GM23338 (cell line): Measurements from ENCODE around the gene CDK16. TPM values are rescaled to one million over a fixed set of nuclear protein-coding genes. Genes with fewer than 3 reads are reported as not detected.

Experiments used
- ATAC-seq: fragments of 200-7000 bp; cut with Tn5 transposase; 3 replicates; pipeline ENCODE4 v1.9.1; 2020
- DNase-seq: peaks from one replicate; pipeline ENCODE4 v3.0.0-alpha.2; 2015; ENCODE audit warnings: low spot score
- H2AFZ ChIP-seq: fragments of 200-600 bp; sonication (generic); 2 replicates; pipeline ENCODE4 v1.8.0; 2016; ENCODE audit warnings: antibody characterized with exemption, mild to moderate bottlenecking, moderate library complexity
- H3F3A ChIP-seq: fragments of 200-600 bp; sonication (generic); replicated peaks from 2 replicates; pipeline ENCODE4 v1.8.0; 2017; ENCODE audit warnings: antibody characterized with exemption, mixed run types, low read depth
- H3K27ac ChIP-seq: fragments of 200-600 bp; sonication (generic); 2 replicates; pipeline ENCODE4 v1.6.1; 2016; ENCODE audit warnings: low read depth
- H3K27me3 ChIP-seq: fragments of 200-600 bp; sonication (generic); 2 replicates; pipeline ENCODE4 v1.8.0; 2016; ENCODE audit warnings: mild to moderate bottlenecking, mixed run types, moderate library complexity; ENCODE audit not compliant: insufficient read depth
- H3K36me3 ChIP-seq: fragments of 200-600 bp; sonication (generic); 2 replicates; pipeline ENCODE4 v1.8.0; 2016; ENCODE audit warnings: mild to moderate bottlenecking; ENCODE audit not compliant: insufficient read depth
- H3K4me1 ChIP-seq: fragments of 200-600 bp; sonication (generic); 2 replicates; pipeline ENCODE4 v1.8.0; 2016; ENCODE audit warnings: mild to moderate bottlenecking, moderate library complexity; ENCODE audit not compliant: insufficient read depth
- H3K4me2 ChIP-seq: fragments of 200-600 bp; sonication (generic); 2 replicates; pipeline ENCODE4 v1.7.1; 2017; ENCODE audit warnings: mixed run types
- H3K4me3 ChIP-seq: fragments of 200-600 bp; sonication (generic); 2 replicates; pipeline ENCODE4 v1.6.1; 2016; ENCODE audit warnings: mixed run types
- H3K79me2 ChIP-seq: fragments of 200-600 bp; sonication (generic); replicated peaks from 2 replicates; pipeline ENCODE4 v1.8.0; 2017; ENCODE audit warnings: mild to moderate bottlenecking; ENCODE audit not compliant: insufficient read depth
- H3K9me2 ChIP-seq: fragments of 200-600 bp; sonication (generic); 2 replicates; pipeline ENCODE4 v1.8.0; 2017; ENCODE audit not compliant: insufficient read depth
- H4K20me1 ChIP-seq: fragments of 200-600 bp; sonication (generic); replicated peaks from 2 replicates; pipeline ENCODE4 v1.8.0; 2017; ENCODE audit warnings: mild to moderate bottlenecking; ENCODE audit not compliant: insufficient read depth
- H3K27ac Mint-ChIP-seq: 2 replicates; pipeline ENCODE4 v1.8.0; 2020; ENCODE audit warnings: inconsistent platforms, mild to moderate bottlenecking, moderate library complexity, mixed read lengths
- H3K27me3 Mint-ChIP-seq: 3 replicates; pipeline ENCODE4 v1.8.0; 2022; ENCODE audit warnings: low read depth, mild to moderate bottlenecking, moderate library complexity, mixed read lengths, inconsistent platforms; ENCODE audit not compliant: insufficient read depth, poor library complexity
- H3K36me3 Mint-ChIP-seq: 3 replicates; pipeline ENCODE4 v1.8.0; 2021; ENCODE audit warnings: low read depth, mild to moderate bottlenecking, inconsistent platforms, moderate library complexity, mixed read lengths
- H3K4me1 Mint-ChIP-seq: 3 replicates; pipeline ENCODE4 v1.8.0; 2020; ENCODE audit warnings: mild to moderate bottlenecking, inconsistent platforms, mixed read lengths
- H3K4me3 Mint-ChIP-seq: 3 replicates; pipeline ENCODE4 v1.8.0; 2021; ENCODE audit warnings: moderate library complexity, mild to moderate bottlenecking, inconsistent platforms, mixed read lengths
- H3K9me3 Mint-ChIP-seq: 3 replicates; pipeline ENCODE4 v1.8.0; 2020; ENCODE audit warnings: moderate library complexity, mild to moderate bottlenecking, inconsistent platforms, mixed read lengths
- CREB1 ChIP-seq: fragments of 250-450 bp; sonication (Bioruptor Pico); IDR thresholded peaks from 2 replicates; pipeline ENCODE4 v1.5.0; 2020; ENCODE audit warnings: low read depth, mild to moderate bottlenecking, moderate library complexity
- CTCF ChIP-seq, 2 experiments: fragments of 200-600 bp in 1 of 2; sonication (generic) in 1 of 2; conservative IDR thresholded peaks; 2 replicates each; pipeline versions ENCODE4 v1.5.1 to v1.6.1; 2016 to 2017; ENCODE audit warnings: antibody characterized with exemption in 2 of 2, low read depth in 2 of 2, mild to moderate bottlenecking in 2 of 2, moderate library complexity in 1 of 2
- ETS1 ChIP-seq: IDR thresholded peaks from 2 replicates; pipeline ENCODE4 v1.6.1; 2016; ENCODE audit warnings: antibody characterized with exemption
- EZH2 ChIP-seq: fragments of 200-600 bp; sonication (generic); IDR thresholded peaks from one replicate; pipeline ENCODE4 v1.8.0; 2017; ENCODE audit warnings: antibody characterized with exemption, mild to moderate bottlenecking, low read depth; ENCODE audit not compliant: unreplicated experiment
- EZH2phosphoT487 ChIP-seq: fragments of 200-600 bp; sonication (generic); IDR thresholded peaks from one replicate; pipeline ENCODE4 v1.8.1; 2018; ENCODE audit warnings: antibody characterized with exemption; ENCODE audit not compliant: unreplicated experiment
- JUNB ChIP-seq: IDR thresholded peaks from one replicate; pipeline ENCODE4 v1.6.1; 2016; ENCODE audit warnings: antibody characterized with exemption; ENCODE audit not compliant: unreplicated experiment
- POLR2AphosphoS5 ChIP-seq: IDR thresholded peaks from 2 replicates; pipeline ENCODE4 v1.6.1; 2016; ENCODE audit warnings: antibody characterized with exemption, low read depth
- REST ChIP-seq: IDR thresholded peaks from one replicate; pipeline ENCODE4 v1.6.1; 2018; ENCODE audit warnings: antibody characterized with exemption; ENCODE audit not compliant: unreplicated experiment
- STAT1 ChIP-seq: IDR thresholded peaks from one replicate; pipeline ENCODE4 v1.6.1; 2016; ENCODE audit warnings: antibody characterized with exemption; ENCODE audit not compliant: unreplicated experiment
- ZNF114 ChIP-seq: fragments of 250-450 bp; sonication (Bioruptor Pico); IDR thresholded peaks from 2 replicates; pipeline ENCODE4 v1.5.0; 2020; ENCODE audit warnings: mild to moderate bottlenecking, moderate library complexity
- ZNF331 ChIP-seq: fragments of 250-450 bp; sonication (Bioruptor Pico); IDR thresholded peaks from 2 replicates; pipeline ENCODE4 v1.5.0; 2020; ENCODE audit warnings: low read depth, mild to moderate bottlenecking, moderate library complexity
- polyA plus RNA-seq: library from polyadenylated mRNA; unstranded; fragments of >200 nt; fragmentation: Nextera tagmentation; extraction: Ambion mirVana; gene quantifications from 2 replicates; pipeline ENCODE4 v1.2.1, GENCODE V29; 2016
- total RNA-seq: library from RNA; depleted of rRNA; stranded (reverse); fragments of >200 nt; shearing (Covaris generic); gene quantifications from 2 replicates; pipeline ENCODE4 v1.2.3, GENCODE V29; 2014

CDK16 gene
- total and polyA plus RNA-seq, 2 experiments from 2014 or later, result 58.9 to 158 TPM

- Histone ChIP-seq H3F3A (no peaks in the 10 kb centered on the region), H3K79me2 (no peaks in the 10 kb centered on the region), H3K27ac (no peak overlapping the region), H3K4me1 (no peaks in the 10 kb centered on the region), H3K9me2 (no peaks in the 10 kb centered on the region), H3K27me3 (no peaks in the 10 kb centered on the region), H2AFZ (no peak overlapping the region), H3K4me2 (no peak overlapping the region), H3K4me3 (no peak overlapping the region), H4K20me1 (no peaks in the 10 kb centered on the region), H3K36me3 (0 out of 2 replicates have a peak, but pooled peaks cover 3% of the 10 kb centered on the region)
- no peak for DNase-seq
- Mint-ChIP-seq H3K27me3 (peaks cover 2% of the 10 kb centered on the region), H3K36me3 (peaks cover 41% of the 10 kb centered on the region), H3K4me1 (no peaks in the 10 kb centered on the region), H3K4me3 (no peak overlapping the region), H3K9me3 (no peaks in the 10 kb centered on the region), H3K27ac (no peak overlapping the region)
- TF ChIP-seq REST, result no peak
- TF ChIP-seq CREB1 (CRISPR knock-in tag), result no peak
- TF ChIP-seq EZH2phosphoT487, result no peak
- no peak for TF ChIP-seq POLR2AphosphoS5
- no peak for TF ChIP-seq CTCF (conservative IDR thresholded peaks at IDR 0.05; ENCODE audit: low read depth in 2 of 2)
- TF ChIP-seq ETS1, result no peak
- TF ChIP-seq ZNF331, result no peak
- no peak for TF ChIP-seq ZNF114
- no peak for TF ChIP-seq JUNB
- no peak for TF ChIP-seq EZH2
- TF ChIP-seq STAT1, result no peak
- ATAC-seq, result no peak
Measured at GRCh38 chrX:47180346-47180745, 38.1 kb upstream of the CDK16 start.
